Cardiac muscle cell (in vitro differentiated cells and primary cell): Measurements from ENCODE around the gene RGL2. TPM values are rescaled to one million over a fixed set of nuclear protein-coding genes. Genes with fewer than 3 reads are reported as not detected.
"Not testable (repeated sequence)": the region's sequence is repeated elsewhere in the genome, so short reads cannot be mapped to it uniquely, and the experiment has no call there.

Experiments used
- DNase-seq, 2 donors: peaks; one replicate each; pipeline versions ENCODE4 v3.0.0 to v3.0.0-alpha.2; 2010 to 2017; ENCODE audit warnings: low read depth in 1 of 2, low spot score in 1 of 2
- H3K27ac ChIP-seq: fragments of 200-600 bp; sonication (generic); 2 replicates; pipeline ENCODE4 v1.5.1; 2016
- H3K27me3 ChIP-seq: fragments of 200-600 bp; sonication (generic); 2 replicates; pipeline ENCODE4 v1.6.0; 2016; ENCODE audit warnings: control low read depth
- H3K36me3 ChIP-seq: fragments of 200-600 bp; sonication (generic); 2 replicates; pipeline ENCODE4 v1.5.1; 2016; ENCODE audit warnings: control low read depth
- H3K4me1 ChIP-seq: fragments of 200-600 bp; sonication (generic); 2 replicates; pipeline ENCODE4 v1.8.1; 2017; ENCODE audit warnings: low read depth, mild to moderate bottlenecking, mixed run types
- H3K4me3 ChIP-seq: fragments of 200-600 bp; sonication (generic); 2 replicates; pipeline ENCODE4 v1.5.1; 2016; ENCODE audit warnings: mild to moderate bottlenecking
- H3K9me3 ChIP-seq: fragments of 200-600 bp; sonication (generic); 2 replicates; pipeline ENCODE4 v1.5.1; 2017; ENCODE audit warnings: low read depth, mild to moderate bottlenecking, control low read depth
- CTCF ChIP-seq: IDR thresholded peaks from 2 replicates; pipeline ENCODE4 v1.5.1; 2012; ENCODE audit warnings: low read depth, mild to moderate bottlenecking, low read length
- polyA plus RNA-seq: library from polyadenylated mRNA; unstranded; fragments of >200 nt; fragmentation: Nextera tagmentation; extraction: Ambion mirVana; gene quantifications from 2 replicates; pipeline ENCODE4 v1.2.1, GENCODE V29; 2016
- total RNA-seq: library from RNA; depleted of rRNA; stranded (reverse); fragments of >200 nt; gene quantifications from 2 replicates; pipeline ENCODE4 v1.2.3, GENCODE V29; 2016

Gene RGL2
- total and polyA plus RNA-seq, 2 experiments from 2014 or later, result 86.1 to 89.8 TPM

- H3K36me3 ChIP-seq, result peaks cover 24% of the 10 kb centered on the region
Measured at GRCh38 chr6:33286946-33287914, 11.5 kb downstream of the RGL2 start.

GRCh38 chr6:33285214-33285613, 13.5 kb downstream of the RGL2 start:
- not testable (repeated sequence) for H3K27me3 ChIP-seq, H3K27ac ChIP-seq, H3K4me1 ChIP-seq, H3K9me3 ChIP-seq, DNase-seq, H3K4me3 ChIP-seq
- H3K36me3 ChIP-seq, result peaks cover 17% of the 10 kb centered on the region

More at GRCh38 chr6:33286946-33287914, 11.5 kb downstream of the RGL2 start:
- no peak overlapping the region for H3K4me3 ChIP-seq
- TF ChIP-seq CTCF, result no peak
- H3K27ac ChIP-seq, result no peak overlapping the region
- no peaks in the 10 kb centered on the region for H3K27me3 ChIP-seq
- H3K4me1 ChIP-seq, result peaks cover 4% of the 10 kb centered on the region
- no peaks in the 10 kb centered on the region for H3K9me3 ChIP-seq
- no peak for DNase-seq

- peaks cover 16% of the 10 kb centered on the region for H3K36me3 ChIP-seq
- peak overlapping the region; percentile 50 for H3K27ac ChIP-seq
- no peaks in the 10 kb centered on the region for H3K9me3 ChIP-seq
- H3K4me3 ChIP-seq, result no peak overlapping the region
- H3K27me3 ChIP-seq, result no peaks in the 10 kb centered on the region
- TF ChIP-seq CTCF, result no peak
- no peak for DNase-seq
- no peaks in the 10 kb centered on the region for H3K4me1 ChIP-seq
Measured at GRCh38 chr6:33280539-33280938, 18.2 kb downstream of the RGL2 start.

GRCh38 chr6:33279971-33280511, 18.7 kb downstream of the RGL2 start:
- TF ChIP-seq CTCF, result peak; percentile 58
- Histone ChIP-seq H3K9me3 (no peaks in the 10 kb centered on the region), H3K36me3 (peaks cover 19% of the 10 kb centered on the region), H3K4me1 (no peaks in the 10 kb centered on the region), H3K27me3 (no peaks in the 10 kb centered on the region), H3K4me3 (no peak overlapping the region), H3K27ac (peak overlapping the region; percentile 50)
- peak; percentile 54 to 69 for DNase-seq

- no peak for TF ChIP-seq CTCF
- no peaks in the 10 kb centered on the region for H3K9me3 ChIP-seq
- H3K4me1 ChIP-seq, result no peaks in the 10 kb centered on the region
- H3K27ac ChIP-seq, result no peak overlapping the region
- no peak overlapping the region for H3K4me3 ChIP-seq
- H3K27me3 ChIP-seq, result no peaks in the 10 kb centered on the region
- H3K36me3 ChIP-seq, result peaks cover 20% of the 10 kb centered on the region
- no peak for DNase-seq
Measured at GRCh38 chr6:33279257-33279695, 19.5 kb downstream of the RGL2 start.

GRCh38 chr6:33278810-33279209, 19.9 kb downstream of the RGL2 start:
- no peak for DNase-seq
- no peak overlapping the region for H3K27ac ChIP-seq

More at GRCh38 chr6:33278810-33279209, 19.9 kb downstream of the RGL2 start:
- H3K27me3 ChIP-seq, result no peaks in the 10 kb centered on the region
- no peak for TF ChIP-seq CTCF
- H3K4me1 ChIP-seq, result no peaks in the 10 kb centered on the region
- H3K36me3 ChIP-seq, result peaks cover 25% of the 10 kb centered on the region
- no peak overlapping the region for H3K4me3 ChIP-seq
- H3K9me3 ChIP-seq, result no peaks in the 10 kb centered on the region
